Amniotic stem cell (primary cell): ENCODE measurements around the gene LIN52.
A peak's percentile ranks its signal among the peaks of the same experiment; 100 is the strongest.
"Not testable (repeated sequence)": the region's sequence is repeated elsewhere in the genome, so short reads cannot be mapped to it uniquely, and the experiment has no call there.

Source experiments
- DNase-seq: peaks from one replicate; lab custom pipeline; 2025; lab: John Stamatoyannopoulos, UW

LIN52 gene

DNA sequence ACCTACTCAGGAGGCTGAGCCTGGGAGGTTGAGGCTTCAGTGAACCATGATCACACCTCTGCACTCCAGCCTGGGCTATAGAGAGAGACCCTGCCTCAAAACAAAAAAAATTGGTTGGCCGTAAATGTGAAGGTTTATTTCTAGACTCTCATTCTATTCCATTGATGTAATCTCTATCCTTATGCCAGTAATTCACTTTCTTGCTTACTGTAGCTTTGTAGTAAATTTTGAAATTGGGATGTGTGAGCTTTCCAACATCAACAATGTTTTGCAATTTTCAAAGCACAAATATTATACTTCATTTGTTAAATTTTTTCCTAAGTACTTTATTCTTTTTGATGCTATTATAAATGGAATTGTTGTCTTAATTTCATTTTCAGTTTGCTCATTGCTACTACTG lies 24.6 kb downstream of the LIN52 start:
- DNase-seq = no peak

- DNase-seq = peak; percentile 10
These were observed 26.9 kb downstream of the LIN52 start for GRCh38 chr14:74111395-74112216.

- DNase-seq = not testable (repeated sequence)
These were observed 40.7 kb downstream of the LIN52 start for GRCh38 chr14:74125487-74125886.

- DNase-seq = no peak
These were observed 41.7 kb downstream of the LIN52 start for GRCh38 chr14:74126315-74127013.

GRCh38 chr14:74127634-74128033 lies 42.9 kb downstream of the LIN52 start:
- DNase-seq = no peak

DNA sequence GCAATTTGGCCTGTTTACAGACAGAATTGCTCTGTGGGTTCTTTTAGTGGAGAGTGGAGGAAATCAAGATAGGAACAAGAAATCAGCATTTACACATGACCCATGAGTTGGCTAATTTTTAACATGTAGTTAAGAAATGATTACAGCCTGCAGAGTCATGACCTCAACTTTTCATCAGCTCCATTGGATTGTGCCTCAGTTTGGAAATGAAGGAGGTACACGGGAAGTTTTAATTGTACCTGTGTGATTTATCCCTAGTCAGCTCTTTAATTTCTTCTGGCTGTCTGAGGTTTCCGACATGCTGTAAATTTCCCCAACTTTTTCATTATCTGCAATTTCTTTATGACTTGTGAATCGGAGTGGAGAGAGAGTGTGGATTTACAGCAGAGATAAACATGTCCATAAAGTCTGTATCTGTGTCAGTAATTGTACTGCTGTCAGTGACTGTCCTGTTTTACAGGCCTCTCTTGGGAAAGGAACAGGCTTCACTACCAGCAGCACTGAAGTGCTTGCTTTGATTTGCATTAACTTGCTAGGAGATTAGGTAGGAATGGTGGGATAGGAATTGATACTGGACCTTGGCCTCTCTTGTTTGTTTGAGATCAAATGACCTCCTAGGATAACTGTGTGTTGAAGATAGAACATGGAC lies 49.2 kb downstream of the LIN52 start:
- DNase-seq = no peak

GRCh38 chr14:74134484-74134883 lies 49.7 kb downstream of the LIN52 start:
- no peak for DNase-seq

GRCh38 chr14:74135426-74135825 lies 50.7 kb downstream of the LIN52 start:
- DNase-seq = no peak

DNA sequence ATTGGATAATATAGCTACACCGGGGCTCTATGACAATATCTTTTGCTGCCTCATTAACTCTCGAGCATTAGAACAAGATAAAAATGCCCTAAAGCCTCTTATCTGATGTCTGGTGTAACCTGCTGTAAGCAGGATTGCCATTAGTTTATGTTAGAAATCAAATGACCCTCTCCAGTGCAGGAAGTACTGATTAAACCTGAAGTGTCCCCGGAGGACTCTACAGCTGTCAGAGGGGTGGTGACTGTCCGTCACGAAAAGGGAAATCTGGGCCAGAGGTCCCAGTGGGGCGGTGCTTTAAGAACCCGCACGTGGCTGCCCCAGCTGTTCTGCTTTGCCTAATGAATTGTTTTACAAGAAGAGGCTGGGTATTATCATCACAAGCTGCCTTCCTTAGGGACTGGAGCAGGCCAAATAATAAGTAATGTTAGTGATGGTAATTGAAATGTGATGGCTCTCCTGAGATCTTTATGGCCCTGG lies 55.7 kb downstream of the LIN52 start:
- DNase-seq = no peak

- DNase-seq = no peak
These were observed 56.9 kb downstream of the LIN52 start for GRCh38 chr14:74141703-74142102.

DNA sequence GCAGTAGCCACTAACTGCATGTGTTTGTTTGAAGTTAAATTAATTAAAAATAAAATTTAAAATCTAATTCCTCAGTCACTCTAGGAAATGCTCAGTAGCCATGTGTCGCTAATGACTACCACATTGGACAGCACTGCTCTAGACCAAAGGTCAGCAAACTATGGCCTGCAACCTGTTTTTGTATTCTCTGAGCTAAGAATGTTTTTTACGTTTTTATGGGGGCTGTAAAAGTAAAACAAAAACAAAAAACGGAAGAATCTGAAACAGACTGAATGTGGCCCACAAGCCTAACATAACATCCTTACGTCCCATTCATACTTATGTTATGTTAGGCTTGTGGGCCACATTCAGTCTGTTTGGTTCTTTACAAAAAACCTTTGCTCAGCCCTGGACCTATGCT lies 57.8 kb downstream of the LIN52 start:
- no peak for DNase-seq

DNA sequence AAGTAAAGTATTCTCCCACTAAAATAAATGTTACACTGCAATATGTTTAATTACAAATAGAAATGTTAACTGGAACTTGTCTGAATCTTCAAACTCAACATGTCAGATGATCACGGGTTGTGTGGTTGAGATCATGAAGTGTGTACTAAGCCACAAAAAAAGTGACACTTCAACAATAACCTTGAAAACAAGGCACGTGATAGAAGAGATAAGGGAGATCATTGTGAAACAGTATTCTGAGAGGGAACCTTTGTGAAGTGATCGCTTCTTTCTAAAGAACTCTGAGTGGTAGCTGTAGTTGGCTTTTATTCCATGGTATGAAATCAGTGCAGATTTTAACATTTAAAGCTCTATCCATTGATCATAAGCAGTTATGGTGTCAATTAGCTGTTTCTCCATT lies 60.0 kb downstream of the LIN52 start:
- DNase-seq = no peak

DNA sequence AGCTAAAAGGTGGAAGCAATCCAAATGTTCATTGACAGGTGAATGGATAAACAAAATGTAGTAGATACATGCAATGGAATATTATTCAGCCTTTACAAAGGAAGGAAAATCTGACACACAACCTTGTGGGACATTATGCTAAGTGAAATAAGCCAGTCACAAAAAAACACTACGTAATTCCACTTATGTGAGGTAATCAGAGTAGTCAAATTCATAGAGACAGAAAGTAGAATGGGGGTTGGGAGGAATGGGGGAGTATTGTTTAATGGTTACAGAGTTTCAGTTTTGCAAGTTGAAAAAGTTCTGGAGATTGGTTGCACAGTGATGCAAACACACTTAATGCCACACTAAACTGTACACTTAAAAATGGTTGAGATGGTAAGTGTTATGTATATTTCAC lies 62.8 kb downstream of the LIN52 start:
- DNase-seq = no peak

GRCh38 chr14:74148705-74149104 lies 63.9 kb downstream of the LIN52 start:
- DNase-seq = no peak

GRCh38 chr14:74155287-74155686 lies 70.5 kb downstream of the LIN52 start:
- DNase-seq = no peak

GRCh38 chr14:74155749-74156148 lies 71.0 kb downstream of the LIN52 start:
- no peak for DNase-seq

DNA sequence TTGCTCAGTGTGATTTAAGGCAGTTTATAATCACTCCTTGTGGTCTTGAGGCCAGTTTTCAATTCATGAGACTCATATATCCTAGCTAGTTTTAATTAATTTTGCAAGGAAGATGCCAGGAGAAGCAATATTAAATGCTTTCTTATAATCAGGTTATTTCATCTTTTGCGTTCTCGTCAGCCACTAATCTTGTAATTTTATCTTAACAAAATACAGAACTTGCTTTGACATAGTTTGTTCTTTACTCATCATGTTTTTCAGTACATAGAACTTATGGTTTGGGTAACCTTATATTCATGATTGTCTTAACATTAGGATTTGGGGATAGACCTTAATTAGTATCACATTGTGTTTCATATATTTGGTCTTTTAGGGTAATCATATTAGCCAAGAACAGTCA lies 76.0 kb downstream of the LIN52 start:
- no peak for DNase-seq

DNA sequence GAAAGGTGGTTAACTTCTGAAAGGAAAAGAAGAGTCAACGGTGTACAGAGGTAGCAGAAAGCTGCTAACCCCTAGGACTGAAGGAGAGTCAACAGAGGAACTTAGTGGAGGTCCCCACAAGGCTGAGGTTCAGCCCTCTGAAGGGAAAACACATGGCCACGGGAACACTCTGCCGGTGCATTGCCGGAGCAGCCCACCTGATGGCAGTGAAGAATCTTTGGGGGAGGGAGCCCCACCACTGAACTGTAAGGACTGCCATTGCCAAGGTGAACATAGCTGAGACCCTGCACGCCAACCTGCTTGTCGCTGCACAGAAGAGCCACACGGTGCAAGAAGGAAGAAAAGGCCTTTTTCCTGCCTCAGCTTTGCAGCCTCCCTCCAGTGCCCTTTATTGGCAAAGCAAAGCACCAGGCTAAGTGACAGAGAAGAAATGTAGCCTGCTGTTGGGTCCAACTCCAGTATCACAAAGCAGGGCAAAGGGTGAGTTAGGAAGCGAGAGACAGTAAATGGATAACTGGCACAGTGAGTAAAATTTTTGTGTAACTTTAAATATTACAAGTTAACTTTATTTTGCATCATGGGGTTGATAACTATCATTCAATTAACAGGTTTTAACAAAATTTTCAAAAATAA lies 76.9 kb downstream of the LIN52 start:
- DNase-seq = no peak

DNA sequence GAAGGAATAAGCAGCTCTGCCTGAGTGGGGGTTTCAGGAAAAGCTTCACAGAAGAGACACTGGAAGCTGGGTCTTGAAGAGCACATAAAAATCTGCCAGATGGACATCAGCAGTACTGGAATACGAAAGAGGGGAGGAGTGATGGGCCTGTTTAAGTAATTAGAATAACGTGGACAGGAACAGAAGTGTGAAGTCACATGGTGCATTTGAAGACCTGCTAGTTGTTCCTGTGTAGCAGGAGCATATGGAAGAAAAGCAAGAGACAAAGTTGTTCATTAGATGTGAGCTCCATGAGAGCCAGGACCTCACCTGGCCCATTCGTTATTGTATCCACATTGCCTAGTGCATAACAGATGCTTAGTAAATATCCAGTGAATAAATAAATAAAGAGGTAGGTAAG lies 85.2 kb downstream of the LIN52 start:
- DNase-seq = no peak

DNA sequence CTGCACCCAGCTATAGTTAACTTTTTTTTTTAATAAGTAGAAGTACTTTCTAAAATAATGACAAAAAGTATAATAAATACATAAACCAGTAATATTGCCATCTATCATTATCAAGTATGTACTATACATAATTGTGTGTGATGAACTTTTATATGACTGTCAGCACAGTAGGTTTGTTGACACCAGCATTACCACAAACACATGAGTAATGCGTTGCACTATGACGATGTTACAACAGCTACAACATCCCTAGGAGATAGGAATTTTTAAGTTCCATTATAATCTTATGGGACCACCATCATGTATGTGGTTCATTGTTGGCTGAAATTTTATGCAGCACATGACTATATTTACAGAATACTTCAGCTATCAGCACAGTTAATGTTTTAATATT lies 91.6 kb downstream of the LIN52 start:
- DNase-seq = no peak

DNA sequence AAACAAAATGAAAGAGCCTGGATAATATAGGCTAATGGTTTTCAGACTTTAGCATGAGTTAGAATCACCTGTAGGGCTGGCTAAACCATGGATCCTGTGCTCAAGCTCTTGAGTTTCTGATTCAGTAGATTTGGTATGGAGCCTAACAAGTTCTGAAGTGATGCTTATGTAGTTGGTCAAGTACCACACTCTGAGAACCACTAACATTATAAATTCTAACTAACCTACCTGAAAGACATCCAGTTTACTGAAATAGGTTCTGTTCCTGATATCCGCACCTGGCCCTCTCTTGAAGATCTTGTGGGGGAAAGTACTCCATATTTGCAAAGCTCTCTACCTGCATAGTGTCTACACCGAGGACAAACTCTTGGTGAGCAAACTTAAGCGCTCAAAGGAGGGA lies 95.1 kb downstream of the LIN52 start:
- no peak for DNase-seq

GRCh38 chr14:74190927-74191575 lies 106.3 kb downstream of the LIN52 start:
- DNase-seq = no peak
